ENCODE measurements around the gene ITPR1.
"Not testable (repeated sequence)": the region's sequence is repeated elsewhere in the genome, so short reads cannot be mapped to it uniquely, and the experiment has no call there.

Gene ITPR1

DNA sequence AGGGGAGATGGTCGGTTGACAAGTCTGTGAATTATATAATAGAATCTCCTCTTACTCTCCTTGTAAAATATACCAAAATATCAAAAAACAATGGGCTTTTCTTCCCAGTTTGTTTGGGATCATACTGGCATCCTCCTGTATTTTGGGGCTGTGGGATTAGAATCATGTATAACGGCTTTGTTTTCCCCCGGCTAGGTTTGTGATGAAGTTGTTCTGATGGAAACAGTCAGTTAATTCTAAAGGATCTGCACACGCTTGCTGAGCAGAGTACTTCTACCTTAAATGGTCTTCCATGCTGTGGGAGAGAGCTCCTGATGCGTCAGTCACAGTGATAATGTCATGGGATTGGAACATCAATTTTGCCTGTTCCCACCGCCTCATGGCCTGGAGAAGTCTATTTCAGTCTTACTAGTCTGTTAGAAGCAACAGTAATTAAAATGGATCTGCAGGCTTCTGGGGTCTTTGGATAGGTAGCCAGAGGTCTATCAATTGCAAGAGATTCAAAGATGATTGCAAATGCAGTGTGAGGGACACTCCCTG lies 81.3 kb downstream of the ITPR1 start:
- no peak for DNase-seq

DNA sequence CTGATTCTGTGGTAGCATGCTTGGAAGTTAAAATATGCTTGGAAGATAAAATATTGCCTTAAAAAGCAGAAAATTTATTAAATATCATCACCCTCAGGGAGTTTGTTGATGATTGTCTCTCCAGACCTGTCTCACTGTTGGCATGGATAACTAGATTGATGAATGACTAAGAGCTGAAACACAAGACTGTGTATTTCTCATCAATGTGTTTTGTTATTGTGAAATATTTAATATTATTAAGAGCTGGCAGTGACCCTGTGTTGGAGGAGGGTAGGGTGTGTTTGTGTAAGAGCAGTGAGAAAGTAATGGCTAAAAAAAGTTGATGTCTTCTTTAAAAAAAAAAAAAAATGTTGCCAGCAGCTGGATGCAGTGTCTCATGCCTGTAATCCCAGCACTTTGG lies 82.2 kb downstream of the ITPR1 start:
- no peak for DNase-seq

DNA sequence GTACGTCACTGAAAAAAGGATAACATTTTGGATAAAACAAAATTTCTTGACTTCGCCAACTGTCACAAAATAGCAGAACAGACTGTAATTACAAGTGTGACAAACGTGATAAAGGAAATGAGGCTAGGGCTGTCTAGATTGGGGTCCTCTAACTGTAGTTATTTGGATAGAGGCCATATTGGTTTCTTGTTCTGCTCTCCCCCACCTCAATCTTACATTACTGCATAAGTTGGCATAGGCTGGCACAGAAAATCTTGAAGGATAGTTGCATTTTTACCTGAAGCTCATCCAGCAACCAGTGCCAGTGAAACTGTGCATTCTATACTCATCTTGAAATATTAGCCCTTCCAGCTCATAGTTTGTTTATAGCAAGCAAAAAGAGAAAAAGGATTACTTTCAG lies 84.6 kb downstream of the ITPR1 start:
- no peak for DNase-seq

DNA sequence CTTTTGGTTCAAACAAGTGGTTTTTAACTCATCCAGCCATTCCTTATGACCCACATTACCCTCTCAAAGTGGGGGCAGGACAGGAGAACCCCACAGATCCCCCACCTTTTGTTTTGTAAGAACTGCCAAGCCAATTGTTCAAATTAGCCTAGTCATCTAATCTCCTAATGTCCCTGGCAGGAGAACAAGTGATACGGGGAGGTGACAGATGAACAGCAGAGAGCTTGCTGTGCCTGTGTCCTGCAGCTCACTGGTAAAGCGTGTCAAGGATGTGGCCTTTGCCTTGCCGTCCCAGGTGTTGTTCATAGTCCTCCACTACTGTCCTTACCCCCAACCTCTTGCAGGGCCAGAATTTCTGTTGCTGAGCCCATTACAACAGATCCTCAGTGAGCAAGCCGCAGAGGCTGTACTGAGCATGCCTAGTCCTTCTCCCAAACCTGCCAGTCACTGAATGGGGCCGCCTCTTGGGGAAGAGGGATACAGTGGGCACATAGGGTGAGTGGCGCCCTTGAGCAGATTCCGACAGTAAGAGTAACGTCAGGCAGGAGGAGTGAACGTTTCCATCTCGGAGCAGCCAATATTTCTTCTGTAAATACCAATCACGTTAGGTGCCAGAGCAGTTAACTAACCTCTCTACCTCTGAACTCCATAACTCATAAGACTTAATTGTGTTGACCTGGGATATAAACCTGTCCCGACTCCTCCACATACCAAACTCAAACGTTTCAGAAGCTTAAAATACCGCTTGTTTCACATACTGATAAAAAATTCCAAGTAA lies 87.4 kb downstream of the ITPR1 start:
- no peak for DNase-seq

DNA sequence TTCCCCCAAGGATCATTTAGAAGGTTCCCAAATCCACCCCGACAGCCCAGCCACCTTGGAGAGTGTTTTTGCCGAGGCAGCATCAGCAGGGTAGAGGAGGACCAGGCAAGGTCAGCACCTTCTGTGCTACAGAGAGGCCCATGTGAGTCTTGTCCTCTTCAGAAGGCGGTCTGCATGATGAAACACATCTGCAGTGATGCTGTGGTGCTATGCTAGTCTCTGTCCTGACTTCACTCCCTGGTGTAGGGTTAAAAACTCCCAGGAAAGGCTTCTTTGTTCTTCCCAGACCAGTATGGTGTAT lies 87.9 kb downstream of the ITPR1 start:
- no peak for DNase-seq

DNA sequence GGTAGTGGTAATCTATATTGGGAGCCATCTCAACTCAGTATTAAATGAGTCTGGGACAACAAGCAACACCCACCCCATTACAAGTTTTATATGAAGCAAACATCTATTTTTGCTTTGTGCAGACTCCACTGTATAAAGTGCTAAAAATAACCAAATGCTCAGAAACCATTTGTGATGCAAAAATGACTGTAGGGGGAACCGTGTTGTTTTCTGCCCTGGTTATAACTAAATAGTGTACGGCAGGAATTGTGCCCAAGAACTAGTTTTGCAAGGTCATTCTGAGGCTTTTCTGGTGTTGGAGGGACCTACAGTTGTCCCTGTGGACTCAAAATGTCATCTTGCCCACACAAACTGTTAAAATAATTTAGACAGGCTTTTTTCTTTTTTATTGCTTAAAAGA lies 88.3 kb downstream of the ITPR1 start:
- DNase-seq: no peak

DNA sequence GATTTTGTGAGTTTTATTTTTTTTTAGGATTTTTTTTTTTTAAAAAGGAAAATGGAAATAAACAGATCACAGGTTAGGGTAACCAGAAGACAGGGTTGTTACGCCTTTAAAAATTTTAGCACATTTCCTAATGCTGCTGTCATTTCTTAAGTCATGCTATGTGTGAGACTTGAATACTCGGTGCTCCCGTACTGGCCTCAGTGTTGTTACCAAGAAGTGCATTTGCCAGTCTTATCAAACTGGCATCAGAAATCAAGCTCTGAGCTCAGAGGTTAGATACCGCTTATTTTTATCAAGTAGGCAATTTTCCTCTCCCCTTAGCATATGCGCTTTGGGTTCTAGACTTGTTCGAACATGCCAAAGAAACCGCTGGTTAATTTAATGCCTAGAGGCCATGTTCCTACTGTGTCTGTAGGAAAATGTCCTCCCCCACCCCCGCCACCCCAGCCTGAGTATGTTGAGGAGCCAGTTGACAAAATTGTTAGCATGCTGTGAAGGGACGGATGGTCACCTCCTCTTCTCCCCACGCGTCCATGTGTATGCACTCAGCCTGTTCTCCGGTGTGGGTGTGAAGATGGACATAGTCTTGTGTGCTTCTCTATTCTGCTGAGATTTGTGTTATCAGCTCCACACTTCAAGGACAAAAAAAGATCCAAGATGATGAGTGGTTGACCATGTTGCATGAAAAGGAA lies 88.9 kb downstream of the ITPR1 start:
- DNase-seq: no peak

DNA sequence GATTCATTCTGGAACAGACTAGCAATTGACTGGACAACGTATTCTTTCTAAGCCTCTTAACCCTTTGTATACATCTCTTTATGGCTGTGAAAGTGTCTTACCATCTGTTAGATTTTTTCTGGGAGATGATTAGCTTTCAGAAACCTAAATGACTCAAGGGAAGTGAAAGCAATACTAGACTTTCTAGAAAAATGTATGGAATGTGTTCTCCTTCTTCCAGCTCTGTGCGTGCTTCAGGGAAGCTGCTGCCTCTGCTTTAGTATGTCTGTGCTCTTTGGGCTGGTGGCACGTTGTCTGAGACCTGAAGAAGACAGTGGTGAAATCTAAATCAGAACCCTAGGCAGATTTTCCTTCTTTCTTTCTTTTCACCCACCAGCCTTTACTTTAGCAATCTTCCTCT lies 89.5 kb downstream of the ITPR1 start:
- DNase-seq: no peak

DNA sequence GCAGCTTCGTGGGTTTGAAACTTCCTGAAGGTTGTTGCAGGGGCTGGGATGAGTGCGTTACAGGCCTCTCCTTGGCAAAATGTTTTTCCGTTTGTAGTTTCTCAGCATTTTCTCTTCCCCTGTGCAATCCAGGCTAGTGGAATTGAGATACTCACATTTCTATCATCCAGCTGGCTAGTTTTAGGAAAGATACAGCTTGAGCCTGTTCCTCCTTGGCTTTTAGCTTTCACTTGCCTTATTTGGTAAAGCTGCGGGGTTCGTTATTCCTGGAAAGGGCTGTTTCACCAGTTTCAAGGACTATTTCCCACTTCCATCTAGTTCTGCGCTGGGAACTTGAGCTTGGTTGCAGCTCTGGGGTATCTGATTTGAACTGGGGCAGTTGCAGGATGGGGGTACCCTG lies 90.3 kb downstream of the ITPR1 start:
- no peak for DNase-seq

DNA sequence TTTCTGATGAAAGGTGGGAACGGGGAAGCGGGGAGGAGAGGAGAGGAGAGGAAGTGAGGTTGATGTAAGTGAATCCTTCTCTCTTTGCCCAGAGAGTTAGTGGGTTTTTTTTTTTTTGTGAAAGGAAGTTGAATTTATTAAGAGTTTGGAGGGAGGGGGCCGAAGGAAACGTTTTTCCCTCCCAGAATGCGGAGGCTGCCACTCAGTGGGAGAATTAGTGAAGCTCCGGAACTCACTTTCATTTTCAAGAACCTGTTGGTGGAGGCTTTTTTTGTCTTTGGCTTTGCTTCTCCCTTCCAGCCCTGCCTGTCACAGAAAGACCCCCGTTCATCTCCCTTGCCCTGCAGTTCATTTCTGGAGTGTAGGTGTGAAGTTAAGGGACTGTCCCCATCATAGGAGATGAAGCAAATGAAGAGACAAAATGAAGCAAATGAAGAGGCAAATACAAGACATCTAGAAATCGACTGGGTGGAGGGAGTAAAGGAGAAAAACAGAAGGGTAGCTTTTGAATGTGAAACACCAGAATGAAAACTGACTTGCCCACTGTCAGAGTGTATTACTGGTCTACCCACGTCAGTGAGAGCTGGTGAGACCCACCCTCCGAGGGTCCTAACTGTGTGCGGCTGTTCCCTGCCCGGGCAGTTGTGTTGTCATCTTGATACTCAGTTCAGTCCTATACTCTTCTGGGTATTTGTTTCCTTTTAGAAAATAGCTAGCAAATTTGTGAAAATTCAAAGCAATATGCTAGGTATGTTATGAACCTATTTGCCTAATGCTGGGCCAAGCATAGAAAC lies 91.5 kb downstream of the ITPR1 start:
- no peak for DNase-seq

DNA sequence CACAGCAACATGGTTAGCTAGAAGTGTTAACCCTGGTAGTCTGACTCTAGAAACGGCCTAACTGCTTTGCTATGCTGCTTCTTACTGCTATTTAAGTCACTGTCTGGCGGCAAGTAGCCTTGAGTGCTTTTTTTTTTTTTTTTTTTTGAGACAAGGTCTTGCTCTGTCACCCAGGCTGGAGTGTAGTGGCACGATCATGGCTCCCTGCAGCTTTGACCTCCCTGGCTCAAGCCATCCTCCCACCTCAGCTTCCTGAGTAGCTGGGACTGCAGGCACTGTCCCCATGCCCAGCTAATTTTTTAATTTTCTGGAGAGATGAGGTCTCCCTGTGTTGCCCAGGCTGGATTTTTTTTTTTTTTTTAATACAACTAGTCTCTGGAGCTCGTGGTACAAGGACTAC lies 93.2 kb downstream of the ITPR1 start:
- no peak for DNase-seq

DNA sequence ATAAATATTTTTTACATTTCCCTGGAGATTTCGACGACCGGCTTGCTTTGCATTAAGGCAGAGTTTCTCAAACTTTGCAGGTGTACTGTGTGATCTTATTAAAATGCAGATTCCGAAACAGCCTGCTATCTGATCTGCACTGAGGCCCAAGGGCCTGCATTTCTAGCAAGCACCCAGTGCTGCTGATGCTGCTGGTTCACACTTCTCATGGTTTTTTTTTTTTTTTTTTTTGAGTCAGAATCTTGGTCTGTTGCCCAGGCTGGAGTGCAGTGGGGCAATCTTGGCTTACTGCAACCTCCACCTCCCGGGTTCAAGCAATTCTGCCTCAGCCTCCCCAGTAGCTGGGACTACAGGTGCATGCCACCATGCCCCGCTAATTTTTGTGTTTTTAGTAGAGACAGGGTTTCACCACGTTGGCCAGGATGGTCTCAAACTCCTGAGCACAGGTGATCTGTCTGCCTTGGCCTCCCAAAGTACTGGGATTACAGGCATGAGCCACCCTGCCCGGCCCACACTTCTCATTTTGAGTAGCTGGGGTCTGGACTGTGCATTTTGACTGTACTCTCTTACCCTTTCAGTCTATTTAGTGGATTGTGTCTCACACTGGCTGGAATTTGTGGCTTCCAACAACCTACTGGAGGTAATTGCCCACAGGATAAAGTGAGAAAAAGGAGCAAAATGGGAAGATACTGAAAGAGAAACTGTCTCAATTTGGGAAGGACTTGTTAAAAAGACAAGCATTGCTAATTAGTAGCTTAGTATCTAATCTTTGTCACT lies 94.1 kb downstream of the ITPR1 start:
- DNase-seq: no peak

DNA sequence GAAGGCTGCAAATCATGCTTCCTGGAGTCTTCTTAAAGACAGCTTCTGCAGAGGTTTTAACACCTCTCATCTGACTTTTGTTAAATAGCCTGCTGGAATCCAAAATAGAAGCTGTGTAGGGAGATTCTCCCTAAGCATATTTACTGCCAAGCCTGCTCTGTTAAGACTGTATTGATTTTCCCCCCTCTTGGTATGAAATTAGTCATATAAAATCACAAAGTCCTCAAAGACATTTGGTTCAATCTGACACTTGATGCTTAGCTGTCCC lies 94.6 kb downstream of the ITPR1 start:
- no peak for DNase-seq

DNA sequence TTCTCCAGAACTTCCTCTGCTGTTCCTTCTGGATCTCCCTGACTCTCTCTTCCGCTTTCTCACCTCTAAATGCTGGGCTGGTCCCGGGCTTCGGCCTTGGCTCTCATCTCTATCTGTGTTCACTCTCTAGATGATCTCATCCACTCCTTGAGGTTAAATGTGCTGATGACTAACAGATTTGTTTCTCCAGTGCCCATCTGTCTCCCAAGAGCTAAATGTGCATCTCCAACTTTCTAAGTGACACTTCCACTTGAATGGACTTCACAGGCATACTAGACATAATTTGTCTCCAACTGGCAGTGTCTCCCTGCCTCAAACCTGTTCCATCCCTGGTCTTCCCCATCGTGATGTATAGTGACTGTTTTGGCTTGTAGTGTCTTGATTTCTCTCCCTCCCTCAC lies 95.3 kb downstream of the ITPR1 start:
- no peak for DNase-seq

DNA sequence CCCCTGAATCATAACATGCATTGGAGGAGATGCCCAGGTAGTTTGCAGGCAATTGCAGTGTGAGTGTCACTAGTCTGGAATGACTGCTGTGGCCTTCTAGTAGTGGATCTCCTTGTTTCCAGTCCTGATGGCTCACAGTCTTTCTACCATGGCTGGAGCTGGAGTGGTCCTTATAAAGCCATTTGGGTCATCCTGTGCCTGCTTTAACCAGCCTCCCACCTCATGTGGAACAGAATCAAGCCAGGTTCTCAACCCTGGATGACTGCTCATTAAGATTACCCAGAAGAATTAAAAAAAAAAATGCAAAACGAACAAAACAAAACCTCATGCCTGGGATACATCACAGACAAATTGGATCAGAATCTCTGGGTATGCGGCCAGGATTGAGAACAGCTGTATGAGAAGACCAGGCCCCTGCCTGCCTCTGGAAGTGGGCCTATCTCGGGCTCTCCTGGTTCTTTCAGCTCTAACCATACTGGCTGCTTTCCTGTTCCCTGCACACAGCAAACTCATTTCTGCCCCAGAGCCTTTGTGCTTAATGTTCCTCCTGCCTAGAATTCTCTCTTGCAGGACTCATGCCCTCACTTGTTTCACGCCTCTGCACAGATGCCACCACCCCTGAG lies 96.4 kb downstream of the ITPR1 start:
- DNase-seq: no peak

DNA sequence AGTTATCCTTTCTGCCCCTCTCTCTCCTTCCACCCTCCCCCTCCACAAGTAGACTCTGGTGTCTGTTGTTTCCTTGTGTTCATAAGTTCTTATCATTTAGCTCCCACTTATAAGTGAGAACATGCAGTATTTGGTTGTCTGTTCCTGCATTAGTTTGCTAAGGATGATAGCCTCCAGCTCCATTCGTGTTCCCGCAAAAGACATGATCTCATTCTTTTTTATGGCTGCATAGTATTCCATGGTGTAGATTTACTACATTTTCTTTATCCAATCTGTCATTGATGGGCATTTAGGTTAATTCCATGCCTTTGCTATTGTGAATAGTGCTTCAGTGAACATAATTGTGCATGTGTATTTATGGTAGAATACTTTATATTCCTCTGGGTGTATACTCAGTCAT lies 97.7 kb downstream of the ITPR1 start:
- DNase-seq: not testable (repeated sequence)

DNA sequence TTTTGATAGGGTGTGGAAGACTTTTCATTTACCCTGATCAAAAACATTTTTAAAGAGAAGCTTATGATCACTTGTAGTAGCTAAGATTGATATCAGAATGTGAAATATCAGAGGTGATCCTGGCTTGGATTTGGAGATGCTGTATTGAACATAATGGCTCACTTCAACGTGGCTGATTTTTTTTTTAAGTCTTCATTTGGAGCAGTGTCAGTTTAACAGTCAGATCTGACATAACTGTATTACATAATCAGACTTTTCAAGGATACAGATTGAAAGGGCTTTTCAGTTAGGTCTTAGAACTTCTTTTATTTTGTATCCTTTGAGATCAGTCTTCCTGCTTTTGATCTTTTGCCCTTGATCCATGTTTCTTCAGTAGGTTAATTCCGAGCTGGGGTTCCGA lies 98.5 kb downstream of the ITPR1 start:
- DNase-seq: no peak

DNA sequence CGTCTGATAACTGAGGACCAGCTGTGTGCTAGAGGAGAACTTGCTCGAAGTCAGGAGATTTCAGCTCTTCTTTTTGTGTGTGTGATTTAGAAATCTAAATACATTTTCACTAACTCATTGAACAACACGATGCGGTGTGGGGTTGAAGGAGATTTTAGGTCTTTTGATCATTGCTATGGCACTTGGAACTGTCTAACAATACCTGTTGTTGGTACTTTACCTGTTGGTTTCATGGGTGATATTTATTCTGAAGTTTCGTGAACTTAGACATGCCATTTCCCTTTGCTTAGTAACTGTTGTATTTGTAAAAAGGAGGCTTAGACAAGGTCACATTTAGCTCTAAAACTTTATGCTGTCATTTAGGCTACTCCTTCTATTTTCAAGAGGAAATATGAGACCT lies 99.9 kb downstream of the ITPR1 start:
- DNase-seq: no peak

DNA sequence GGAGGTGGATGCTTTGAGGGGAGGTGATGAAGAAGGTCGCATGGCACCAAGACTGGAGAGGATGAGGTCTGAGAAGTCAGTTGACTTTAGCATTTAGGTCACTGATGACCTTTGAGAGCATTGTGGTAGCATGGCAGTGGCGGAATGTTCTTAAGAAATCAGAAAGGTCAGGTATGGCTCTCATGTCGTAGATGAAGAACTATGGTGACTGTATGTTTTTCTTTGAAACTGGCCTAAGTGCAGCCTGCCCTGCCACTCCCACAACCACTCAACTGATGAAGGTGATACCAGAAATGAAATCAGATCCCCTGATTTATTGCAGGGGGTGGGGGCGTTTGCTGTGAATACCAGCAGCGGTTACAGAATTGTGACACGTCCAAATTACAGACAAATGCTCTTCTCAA lies 102.6 kb downstream of the ITPR1 start:
- DNase-seq: no peak

DNA sequence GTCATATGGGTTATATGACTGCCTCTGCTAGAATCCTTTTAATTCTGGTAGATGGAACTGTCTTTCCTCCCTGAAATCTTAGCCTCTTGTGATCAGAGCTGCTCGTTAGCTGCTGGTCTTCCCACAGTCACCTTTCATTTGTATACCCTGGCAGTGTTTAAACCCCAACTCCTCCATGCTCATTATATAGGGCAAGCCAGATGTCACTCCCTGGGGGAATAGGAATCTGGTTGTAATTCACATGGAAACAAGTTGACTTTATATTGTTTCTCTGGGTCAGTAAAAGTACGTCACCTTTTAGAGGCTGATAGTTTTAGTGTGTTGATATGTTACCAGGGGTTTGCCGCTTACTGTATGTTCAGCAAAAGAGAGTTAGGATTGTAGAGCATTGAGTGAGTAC lies 103.5 kb downstream of the ITPR1 start:
- DNase-seq: no peak

DNA sequence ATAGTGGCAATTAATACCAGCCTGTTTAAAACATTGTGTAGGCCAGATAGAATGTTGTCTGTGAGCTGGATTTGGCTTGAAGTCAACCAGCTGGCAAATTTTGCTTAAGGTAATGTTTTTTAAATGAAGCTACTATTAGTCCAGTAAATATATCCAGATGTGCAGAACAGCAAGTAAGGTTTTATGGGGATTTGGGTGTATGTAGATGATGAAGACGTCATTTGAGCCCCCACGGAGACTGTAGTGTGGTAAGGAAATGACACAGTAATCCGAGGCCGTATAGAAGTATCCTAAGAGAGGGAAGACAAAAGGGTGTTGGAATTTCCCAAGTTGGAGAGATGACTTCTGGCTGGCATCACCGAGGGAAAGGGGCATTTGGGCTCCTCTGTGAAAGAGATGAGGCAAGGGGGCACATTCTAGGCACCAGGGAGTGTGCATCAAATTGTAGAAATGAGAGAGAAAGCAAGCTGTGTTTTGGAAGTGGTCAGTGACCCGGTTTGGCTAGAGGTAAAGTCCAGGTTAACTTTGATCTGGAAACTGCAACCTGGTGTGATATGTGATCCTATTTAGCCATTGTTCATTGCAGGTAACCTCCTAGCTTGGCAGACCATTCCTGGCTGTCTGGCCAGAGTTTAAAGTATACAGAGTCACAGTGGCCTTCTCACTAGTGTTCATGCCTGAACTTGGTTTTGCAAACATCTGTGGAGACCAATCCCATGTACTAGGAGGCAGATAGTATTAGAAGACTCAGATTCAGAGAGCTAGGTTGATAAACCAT lies 104.2 kb downstream of the ITPR1 start:
- no peak for DNase-seq

DNA sequence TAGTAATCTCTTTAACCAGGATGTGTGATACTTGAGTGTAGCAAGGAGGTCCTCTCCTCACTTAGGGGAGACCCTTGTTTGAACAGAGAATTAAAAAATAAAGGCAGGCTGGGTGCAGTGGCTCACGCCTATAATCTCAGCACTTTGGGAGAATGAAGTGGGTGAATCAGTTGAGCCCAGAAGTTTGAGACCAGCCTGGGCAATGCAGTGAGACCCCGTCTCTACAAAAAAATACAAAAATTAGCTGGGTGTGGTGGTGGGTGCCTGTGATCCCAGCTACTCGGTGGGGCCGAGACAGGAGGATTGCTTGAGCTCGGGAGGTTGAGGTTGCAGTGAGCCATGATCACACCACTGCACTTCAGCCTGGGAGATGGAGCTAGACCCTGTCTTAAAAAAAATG lies 105.1 kb downstream of the ITPR1 start:
- DNase-seq: not testable (repeated sequence)
